ENCODE results near the gene IL36RN.

The IL36RN gene

DNA sequence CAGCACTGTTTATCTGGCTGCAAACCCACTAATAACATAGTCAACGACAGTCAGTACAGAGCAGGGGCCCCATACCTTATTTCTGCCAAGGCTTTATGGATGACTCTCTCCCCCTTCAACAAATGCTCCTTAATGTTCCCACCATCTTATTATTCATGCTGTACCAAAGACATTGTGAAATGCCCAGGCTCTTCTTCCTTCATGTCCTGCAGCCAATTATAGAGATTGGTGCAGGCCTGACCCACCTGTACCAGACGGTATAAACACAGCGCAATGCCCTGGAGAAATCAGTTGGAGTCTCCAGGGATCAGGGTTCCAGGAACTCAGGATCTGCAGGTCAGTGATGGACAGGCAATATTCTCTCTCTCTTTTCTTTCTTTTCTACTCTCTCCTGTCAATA lies 8.7 kb downstream of the IL36RN start, which contains the start of gene IL1F10:
Gene IL1F10 (plus strand): TSS at position 290 of the 400 bp plus-strand sequence. CDS start 4,769 bp downstream, outside the sequence.
- Histone ChIP-seq H3K9ac (ENCODE audit: low read length) (no peak within 1 kb of the TSS), H3K4me2 (ENCODE audit: low read length) (no peak within 1 kb of the TSS), H2AFZ (ENCODE audit: low read depth, low read length) (no peak within 1 kb of the TSS), H3K27me3 (ENCODE audit: low read depth, low read length) (no peaks in the 10 kb centered on the region), H3K9me3 (ENCODE audit: insufficient read depth, low read length) (no peaks in the 10 kb centered on the region), H3K79me2 (ENCODE audit: low read length) (no peaks in the 10 kb centered on the region), H3K4me3 (ENCODE audit: low read length) (no peak within 1 kb of the TSS), H3K4me1 (ENCODE audit: low read length) (no peaks in the 10 kb centered on the region), H4K20me1 (ENCODE audit: insufficient read depth, low read length) (no peaks in the 10 kb centered on the region), H3K27ac (ENCODE audit: low read length) (no peak within 1 kb of the TSS), H3K36me3 (replicated peaks; ENCODE audit: low read depth, low read length) (no peaks in the 10 kb centered on the region)
- TF ChIP-seq EZH2phosphoT487 (IDR thresholded peaks at IDR 0.05; ENCODE audit: low read depth): no peak
- TF ChIP-seq, protein P1, sequence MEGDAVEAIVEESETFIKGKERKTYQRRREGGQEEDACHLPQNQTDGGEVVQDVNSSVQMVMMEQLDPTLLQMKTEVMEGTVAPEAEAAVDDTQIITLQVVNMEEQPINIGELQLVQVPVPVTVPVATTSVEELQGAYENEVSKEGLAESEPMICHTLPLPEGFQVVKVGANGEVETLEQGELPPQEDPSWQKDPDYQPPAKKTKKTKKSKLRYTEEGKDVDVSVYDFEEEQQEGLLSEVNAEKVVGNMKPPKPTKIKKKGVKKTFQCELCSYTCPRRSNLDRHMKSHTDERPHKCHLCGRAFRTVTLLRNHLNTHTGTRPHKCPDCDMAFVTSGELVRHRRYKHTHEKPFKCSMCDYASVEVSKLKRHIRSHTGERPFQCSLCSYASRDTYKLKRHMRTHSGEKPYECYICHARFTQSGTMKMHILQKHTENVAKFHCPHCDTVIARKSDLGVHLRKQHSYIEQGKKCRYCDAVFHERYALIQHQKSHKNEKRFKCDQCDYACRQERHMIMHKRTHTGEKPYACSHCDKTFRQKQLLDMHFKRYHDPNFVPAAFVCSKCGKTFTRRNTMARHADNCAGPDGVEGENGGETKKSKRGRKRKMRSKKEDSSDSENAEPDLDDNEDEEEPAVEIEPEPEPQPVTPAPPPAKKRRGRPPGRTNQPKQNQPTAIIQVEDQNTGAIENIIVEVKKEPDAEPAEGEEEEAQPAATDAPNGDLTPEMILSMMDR (IDR thresholded peaks at IDR 0.05; ENCODE audit: low read depth, low read length): no peak

DNA sequence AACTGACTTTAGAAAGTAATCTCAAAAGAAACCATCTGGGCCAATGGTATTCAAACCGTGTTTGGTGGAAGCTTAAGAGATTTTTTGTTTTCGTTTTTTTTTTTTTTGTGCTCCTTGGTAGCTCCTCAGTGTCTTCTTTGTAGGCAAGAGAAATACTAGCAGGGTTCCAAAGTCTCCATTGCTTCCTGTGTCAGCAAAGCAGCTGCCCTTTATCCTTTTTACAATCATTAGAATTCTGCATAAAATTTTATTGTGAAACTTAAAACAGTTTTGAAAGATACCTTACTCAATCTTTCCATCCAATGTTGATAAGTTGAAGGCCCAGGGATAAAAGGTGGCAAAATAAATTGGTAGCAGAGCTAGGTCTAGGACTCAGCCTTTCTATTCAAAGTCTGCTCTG lies 9.3 kb downstream of the IL36RN start:
- Histone ChIP-seq H3K9me3 (ENCODE audit: insufficient read depth, low read length) (no peaks in the 10 kb centered on the region), H4K20me1 (ENCODE audit: insufficient read depth, low read length) (no peaks in the 10 kb centered on the region), H3K36me3 (replicated peaks; ENCODE audit: low read depth, low read length) (no peaks in the 10 kb centered on the region), H3K4me3 (ENCODE audit: low read length) (no peak overlapping the region), H3K27me3 (ENCODE audit: low read depth, low read length) (no peaks in the 10 kb centered on the region), H3K4me2 (ENCODE audit: low read length) (no peak overlapping the region), H3K27ac (ENCODE audit: low read length) (no peak overlapping the region), H3K4me1 (ENCODE audit: low read length) (no peaks in the 10 kb centered on the region), H3K9ac (ENCODE audit: low read length) (no peak overlapping the region), H3K79me2 (ENCODE audit: low read length) (no peaks in the 10 kb centered on the region), H2AFZ (ENCODE audit: low read depth, low read length) (no peak overlapping the region)
- no peak for TF ChIP-seq EZH2phosphoT487 (IDR thresholded peaks at IDR 0.05; ENCODE audit: low read depth)
- TF ChIP-seq, protein P1 (IDR thresholded peaks at IDR 0.05; ENCODE audit: low read depth, low read length): no peak

DNA sequence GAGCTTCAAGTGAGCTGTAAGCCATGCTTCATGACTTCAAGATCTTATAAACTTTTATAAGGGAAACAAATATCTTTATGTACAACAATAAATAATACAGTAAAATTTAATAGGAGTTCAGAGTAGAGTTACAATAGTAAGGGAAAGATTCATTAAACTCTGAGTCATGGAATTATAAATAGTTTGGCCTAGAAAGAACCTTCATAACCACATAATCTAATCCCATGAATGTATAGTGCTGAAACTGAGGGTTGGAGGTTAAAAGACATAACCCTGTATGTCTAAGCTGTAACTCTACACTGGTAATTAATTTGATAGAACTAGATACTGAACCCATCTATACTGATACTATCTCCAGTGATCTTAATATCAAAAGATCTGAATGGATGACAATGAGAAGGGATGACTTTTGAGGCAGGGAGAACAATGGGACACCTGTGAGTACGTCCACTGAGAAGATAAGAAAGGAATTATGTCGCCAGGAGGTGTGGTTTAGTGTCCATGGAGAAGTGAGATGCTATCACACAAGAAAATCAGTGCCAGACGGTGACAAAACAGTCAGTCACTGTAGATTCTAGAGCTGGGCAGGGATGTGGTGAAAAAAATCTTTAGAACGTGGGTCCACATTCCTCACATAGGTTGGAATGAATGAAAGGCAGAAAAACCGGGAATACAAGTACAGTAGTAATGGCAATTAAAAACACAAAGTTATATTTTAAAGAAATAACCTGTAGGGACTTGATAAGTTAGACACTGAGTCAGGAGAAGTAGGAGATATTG lies 9.9 kb downstream of the IL36RN start:
- no peak overlapping the region for H3K4me2 ChIP-seq (ENCODE audit: low read length)
- H2AFZ ChIP-seq (ENCODE audit: low read depth, low read length): no peak overlapping the region
- H4K20me1 ChIP-seq (ENCODE audit: insufficient read depth, low read length): no peaks in the 10 kb centered on the region
- no peak overlapping the region for H3K9ac ChIP-seq (ENCODE audit: low read length)
- H3K79me2 ChIP-seq (ENCODE audit: low read length): no peaks in the 10 kb centered on the region
- no peak overlapping the region for H3K4me3 ChIP-seq (ENCODE audit: low read length)
- no peaks in the 10 kb centered on the region for H3K36me3 ChIP-seq (replicated peaks; ENCODE audit: low read depth, low read length)
- H3K27me3 ChIP-seq (ENCODE audit: low read depth, low read length): no peaks in the 10 kb centered on the region
- H3K27ac ChIP-seq (ENCODE audit: low read length): no peak overlapping the region
- TF ChIP-seq, protein P1 (IDR thresholded peaks at IDR 0.05; ENCODE audit: low read depth, low read length): no peak
- no peak for TF ChIP-seq EZH2phosphoT487 (IDR thresholded peaks at IDR 0.05; ENCODE audit: low read depth)
- H3K4me1 ChIP-seq (ENCODE audit: low read length): no peaks in the 10 kb centered on the region
- no peaks in the 10 kb centered on the region for H3K9me3 ChIP-seq (ENCODE audit: insufficient read depth, low read length)

DNA sequence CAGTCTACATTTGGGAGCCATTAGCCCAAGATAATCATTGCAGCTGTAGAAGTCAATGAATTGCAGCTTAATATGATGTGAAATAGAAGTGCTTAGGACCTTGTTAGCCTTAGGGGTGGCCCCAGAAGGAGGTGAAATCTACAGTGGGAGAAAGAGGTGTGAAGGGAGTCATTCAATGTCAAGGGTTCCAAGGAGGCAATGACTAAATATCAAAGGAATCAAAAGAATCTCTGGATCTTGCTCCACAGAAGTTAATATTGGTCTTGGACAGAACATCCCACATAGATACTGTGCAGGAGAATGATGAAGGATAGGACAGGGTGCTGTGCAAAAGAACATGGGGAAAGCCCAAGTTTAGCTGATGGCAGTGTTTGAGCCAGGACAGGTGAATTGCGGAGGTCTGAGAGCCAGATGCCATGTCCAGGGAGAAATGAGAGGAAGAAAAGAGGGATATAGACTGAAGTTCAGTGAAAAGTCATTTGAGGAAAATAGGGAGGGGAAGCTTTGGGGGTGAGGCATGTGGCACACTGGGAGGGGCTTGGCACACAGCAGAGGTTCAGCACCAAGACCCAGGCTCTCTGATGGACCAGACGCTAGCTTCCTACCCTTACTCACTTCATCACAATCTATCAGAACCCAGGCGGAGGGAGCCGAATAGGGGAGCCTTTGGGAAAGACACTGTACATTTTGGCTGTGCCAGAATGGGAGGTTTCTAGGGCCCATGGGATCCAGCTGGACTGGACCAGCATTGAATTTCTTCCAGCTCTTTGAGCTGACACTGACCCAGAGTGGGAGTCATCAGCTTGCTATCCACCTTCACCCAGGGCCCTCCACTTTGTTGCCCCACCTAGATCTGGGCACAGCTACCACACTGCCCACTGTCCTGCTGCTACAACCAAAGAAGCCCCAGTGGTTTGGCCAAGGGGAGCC lies 10.9 kb downstream of the IL36RN start:
- Histone ChIP-seq H3K4me1 (ENCODE audit: low read length) (no peaks in the 10 kb centered on the region), H3K27me3 (ENCODE audit: low read depth, low read length) (no peaks in the 10 kb centered on the region), H4K20me1 (ENCODE audit: insufficient read depth, low read length) (no peaks in the 10 kb centered on the region), H3K27ac (ENCODE audit: low read length) (no peak overlapping the region), H3K9ac (ENCODE audit: low read length) (no peak overlapping the region), H3K36me3 (replicated peaks; ENCODE audit: low read depth, low read length) (no peaks in the 10 kb centered on the region), H3K79me2 (ENCODE audit: low read length) (no peaks in the 10 kb centered on the region), H3K9me3 (ENCODE audit: insufficient read depth, low read length) (no peaks in the 10 kb centered on the region), H3K4me3 (ENCODE audit: low read length) (no peak overlapping the region), H3K4me2 (ENCODE audit: low read length) (no peak overlapping the region), H2AFZ (ENCODE audit: low read depth, low read length) (no peak overlapping the region)
- TF ChIP-seq, protein P1 (IDR thresholded peaks at IDR 0.05; ENCODE audit: low read depth, low read length): no peak
- no peak for TF ChIP-seq EZH2phosphoT487 (IDR thresholded peaks at IDR 0.05; ENCODE audit: low read depth)
